Measurements from ENCODE around the gene TMX1. TPM values are rescaled to one million over a fixed set of nuclear protein-coding genes. Genes with fewer than 3 reads are reported as not detected.

TMX1 gene, protein sequence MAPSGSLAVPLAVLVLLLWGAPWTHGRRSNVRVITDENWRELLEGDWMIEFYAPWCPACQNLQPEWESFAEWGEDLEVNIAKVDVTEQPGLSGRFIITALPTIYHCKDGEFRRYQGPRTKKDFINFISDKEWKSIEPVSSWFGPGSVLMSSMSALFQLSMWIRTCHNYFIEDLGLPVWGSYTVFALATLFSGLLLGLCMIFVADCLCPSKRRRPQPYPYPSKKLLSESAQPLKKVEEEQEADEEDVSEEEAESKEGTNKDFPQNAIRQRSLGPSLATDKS
- 10 to 100 TPM; 15.5 to 17.9 TPM for total RNA-seq

DNA sequence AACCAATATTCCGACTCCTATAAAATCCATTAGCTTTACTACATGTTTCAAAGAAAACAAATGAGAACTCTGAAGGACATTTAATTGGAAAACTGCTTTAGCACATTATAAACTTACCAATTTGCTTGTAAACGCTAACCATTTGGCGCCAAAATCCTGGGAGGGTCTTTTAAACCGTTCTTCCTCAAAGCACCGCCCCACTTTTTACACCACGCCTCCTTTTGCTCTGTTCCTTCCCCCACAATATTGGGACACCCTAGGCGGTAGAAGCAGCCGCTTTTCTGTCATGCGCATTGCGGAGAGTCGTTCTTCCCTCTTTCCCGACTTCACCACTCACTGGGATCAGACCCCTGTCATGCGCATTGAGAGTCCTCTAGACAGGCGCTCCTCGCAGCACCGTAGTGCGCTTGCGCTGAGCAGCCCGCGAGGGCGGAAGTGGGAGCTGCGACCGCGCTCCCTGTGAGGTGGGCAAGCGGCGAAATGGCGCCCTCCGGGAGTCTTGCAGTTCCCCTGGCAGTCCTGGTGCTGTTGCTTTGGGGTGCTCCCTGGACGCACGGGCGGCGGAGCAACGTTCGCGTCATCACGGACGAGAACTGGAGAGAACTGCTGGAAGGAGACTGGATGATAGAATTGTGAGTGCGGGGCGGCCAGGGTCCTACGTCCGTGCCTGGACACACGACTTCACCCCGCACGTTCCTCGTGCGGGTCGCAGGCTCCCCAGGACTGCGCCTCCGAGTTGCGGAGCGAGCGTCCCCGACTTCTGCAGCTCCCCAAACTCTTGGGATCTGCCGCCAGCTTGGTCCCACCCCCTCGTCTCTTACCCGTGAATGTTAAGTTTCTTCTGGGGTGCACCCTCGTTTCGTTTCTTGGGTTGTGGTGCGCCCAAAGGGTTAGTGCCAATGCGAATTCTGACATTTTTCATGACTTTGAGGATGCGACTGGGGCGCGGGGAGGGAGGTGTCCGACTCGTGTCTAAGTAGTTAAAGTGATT is at the start of gene TMX1:
Gene TMX1, plus strand, starts transcription at position 435 of the 991 bp plus-strand sequence. Its CDS starts 46 bp downstream, at position 481.
- intact Hi-C loops (cut with DNase I): no loop called here
- 0 to 1% methylated on average over 30 to 65 of the region's 65 CpGs for WGBS, 2 donors
- Histone ChIP-seq H3K4me1 (peaks cover 22% of the 10 kb centered on the region), H3K9me3 (no peaks in the 10 kb centered on the region), H3K36me3 (replicated peaks in 1 of 2; ENCODE audit: insufficient read depth in 1 of 2, low read depth in 2 of 2) (no peaks in the 10 kb centered on the region), H3K4me3 (peak within 1 kb of the TSS; percentile 68 to 72), H3K27ac (peak within 1 kb of the TSS; percentile 54 to 83 (median 66)), H3K27me3 (no peaks in the 10 kb centered on the region)
- DNase-seq (peak; percentile 96 to 99 (median 98)), ATAC-seq (peak; percentile 99)
- peak; percentile 74 to 97 (median 94) for TF ChIP-seq POLR2A (IDR thresholded peaks at IDR 0.05)
- TF ChIP-seq CTCF (IDR thresholded peaks at IDR 0.05): no peak

GRCh38 chr14:51201890-51202289 is 38.2 kb upstream of the TMX1 start:
- intact Hi-C loops (cut with DNase I): no loop called here
- no peak overlapping the region for H3K4me3 ChIP-seq
- H3K27ac ChIP-seq: no peak overlapping the region
- DNase-seq: no peak
- ATAC-seq: no peak
- no peaks in the 10 kb centered on the region for H3K27me3 ChIP-seq
- no peaks in the 10 kb centered on the region for H3K9me3 ChIP-seq
- no peaks in the 10 kb centered on the region for H3K36me3 ChIP-seq (replicated peaks in 1 of 2; ENCODE audit: insufficient read depth in 1 of 2, low read depth in 2 of 2)
- WGBS, 2 donors: 80 to 87% methylated on average over 2 of the region's 2 CpGs
- no peak for TF ChIP-seq CTCF (IDR thresholded peaks at IDR 0.05)
- TF ChIP-seq POLR2A (IDR thresholded peaks at IDR 0.05): no peak
- no peaks in the 10 kb centered on the region for H3K4me1 ChIP-seq

DNA sequence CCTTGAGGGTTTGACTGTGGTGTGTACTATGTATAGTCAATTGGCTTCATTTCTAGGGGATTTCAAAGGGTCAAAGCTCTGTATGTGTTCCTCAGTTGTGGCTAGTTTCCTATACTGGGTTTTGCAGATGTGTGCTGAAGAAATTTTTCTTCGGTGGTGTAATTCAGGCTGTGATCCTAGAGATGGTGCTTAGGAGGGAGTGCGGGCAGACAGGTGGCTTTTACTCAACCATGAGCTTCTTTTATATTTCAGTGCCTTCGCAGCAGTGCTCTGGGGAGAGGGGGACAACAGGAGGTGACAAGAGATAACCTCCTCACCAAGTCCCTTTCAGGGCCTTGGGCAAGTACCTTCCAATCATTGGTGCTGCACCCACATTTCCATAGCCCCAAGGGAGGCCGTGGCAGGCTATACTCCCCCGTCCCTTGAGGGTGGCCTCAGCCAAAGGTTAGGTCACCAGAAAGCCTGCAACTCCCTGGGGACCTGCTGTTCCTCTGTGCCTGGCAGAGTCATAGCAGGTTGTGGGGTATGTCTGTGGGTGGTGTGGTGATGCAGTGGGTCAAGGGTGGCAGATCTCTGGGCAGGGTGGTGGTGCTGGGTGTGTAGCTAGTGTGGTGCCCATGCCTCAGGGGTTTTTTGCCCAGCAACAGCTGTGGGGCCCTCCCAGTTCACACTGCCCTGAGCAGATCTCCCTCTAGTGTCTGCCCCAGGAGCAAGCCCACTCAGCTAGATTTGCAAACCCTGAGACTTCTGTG is 37.0 kb upstream of the TMX1 start:
- H3K27ac ChIP-seq: no peak overlapping the region
- no peak for TF ChIP-seq POLR2A (IDR thresholded peaks at IDR 0.05)
- TF ChIP-seq CTCF (IDR thresholded peaks at IDR 0.05): no peak
- no peaks in the 10 kb centered on the region for H3K4me1 ChIP-seq
- H3K36me3 ChIP-seq (replicated peaks in 1 of 2; ENCODE audit: insufficient read depth in 1 of 2, low read depth in 2 of 2): no peaks in the 10 kb centered on the region
- H3K27me3 ChIP-seq: no peaks in the 10 kb centered on the region
- 61 to 90% methylated on average over 4 to 5 of the region's 5 CpGs for WGBS, 2 donors
- H3K4me3 ChIP-seq: no peak overlapping the region
- DNase-seq: no peak
- ATAC-seq: no peak
- H3K9me3 ChIP-seq: no peaks in the 10 kb centered on the region
- intact Hi-C loops (cut with DNase I): no loop called here

DNA sequence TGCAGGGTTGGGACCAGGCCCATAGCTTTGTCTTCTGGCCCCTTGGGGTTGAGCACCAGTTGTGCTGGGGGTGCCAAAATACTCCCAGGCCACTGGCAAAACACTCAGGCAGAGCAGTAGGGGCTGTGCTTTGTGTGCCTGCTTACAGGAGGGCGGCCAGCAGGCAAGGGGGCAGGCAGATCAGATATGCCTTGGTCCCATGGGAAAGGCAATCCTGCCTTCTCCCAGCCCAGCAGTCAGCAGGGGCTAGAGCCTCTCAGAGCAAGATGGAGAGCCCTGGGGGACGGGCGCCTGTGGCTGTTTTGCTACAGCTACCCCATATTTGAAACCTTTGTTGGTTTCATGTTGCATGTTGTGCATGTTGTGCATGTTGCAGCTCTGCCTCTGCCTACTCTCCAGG is 36.2 kb upstream of the TMX1 start:
- Histone ChIP-seq H3K9me3 (no peaks in the 10 kb centered on the region), H3K4me3 (no peak overlapping the region), H3K27me3 (no peaks in the 10 kb centered on the region), H3K4me1 (no peaks in the 10 kb centered on the region), H3K27ac (no peak overlapping the region), H3K36me3 (replicated peaks in 1 of 2; ENCODE audit: insufficient read depth in 1 of 2, low read depth in 2 of 2) (no peaks in the 10 kb centered on the region)
- ATAC-seq (no peak), DNase-seq (no peak)
- intact Hi-C loops (cut with DNase I): no loop called here
- TF ChIP-seq POLR2A (IDR thresholded peaks at IDR 0.05): no peak
- TF ChIP-seq CTCF (IDR thresholded peaks at IDR 0.05): no peak
- 77 to 83% methylated on average over 3 of the region's 3 CpGs for WGBS, 2 donors
